Progenitor cell of endocrine pancreas (in vitro differentiated cells): Measurements from ENCODE around the gene FOXC2. TPM values are rescaled to one million over a fixed set of nuclear protein-coding genes. Genes with fewer than 3 reads are reported as not detected.
A peak's percentile ranks its signal among the peaks of the same experiment; 100 is the strongest.

ENCODE experiments used
- DNase-seq: peaks from one replicate; pipeline ENCODE4 v3.0.0; 2021; ENCODE audit warnings: low spot score; ENCODE audit not compliant: unreplicated experiment
- H3K27ac Mint-ChIP-seq: 2 replicates; pipeline ENCODE4 v1.8.0; 2021; ENCODE audit warnings: mild to moderate bottlenecking, moderate library complexity, mixed read lengths
- H3K27me3 Mint-ChIP-seq: 2 replicates; pipeline ENCODE4 v1.8.0; 2021; ENCODE audit warnings: mixed read lengths
- H3K36me3 Mint-ChIP-seq: 2 replicates; pipeline ENCODE4 v1.8.0; 2022; ENCODE audit warnings: mixed read lengths; ENCODE audit not compliant: insufficient read depth
- H3K4me1 Mint-ChIP-seq: 2 replicates; pipeline ENCODE4 v1.8.0; 2021; ENCODE audit warnings: low read depth, mixed read lengths
- H3K4me3 Mint-ChIP-seq: 2 replicates; pipeline ENCODE4 v1.8.0; 2021; ENCODE audit warnings: low read depth, mild to moderate bottlenecking, moderate library complexity, mixed read lengths
- H3K9me3 Mint-ChIP-seq: 2 replicates; pipeline ENCODE4 v1.8.0; 2021; ENCODE audit warnings: low read depth, mixed read lengths
- total RNA-seq: library from RNA; stranded (reverse); gene quantifications from 2 replicates; pipeline ENCODE4 v1.2.1, GENCODE V29; 2021
- TF ChIP-seq, protein P1 (sequence below): fragments of 200-600 bp; sonication (generic); IDR thresholded peaks from one replicate; pipeline ENCODE4 v1.5.0; 2021; ENCODE audit warnings: antibody characterized with exemption, mild to moderate bottlenecking; ENCODE audit not compliant: unreplicated experiment

The FOXC2 gene
- total RNA-seq, 1 donor from 2014 or later, result not detected

DNA sequence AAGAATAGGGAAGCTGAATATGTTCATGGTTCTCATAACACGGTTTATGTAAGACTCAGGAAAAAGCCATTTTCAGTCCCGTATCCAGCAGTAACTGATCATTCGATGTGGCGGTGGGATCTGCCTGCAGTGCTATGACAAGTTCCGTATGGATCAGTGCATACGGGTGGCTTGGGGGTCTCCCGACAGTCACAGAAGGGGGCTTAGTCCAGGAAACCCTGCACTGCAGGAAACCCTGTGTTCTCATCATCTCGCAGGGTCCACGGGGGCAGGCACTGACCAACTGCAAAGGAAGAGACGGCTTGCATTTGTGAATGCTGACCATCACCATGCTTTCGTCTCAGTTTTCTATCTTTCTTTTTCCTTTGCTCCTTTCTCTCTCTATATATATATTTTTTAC is 19.3 kb upstream of the FOXC2 start:
- H3K27me3 Mint-ChIP-seq, result peaks cover 18% of the 10 kb centered on the region
- no peak overlapping the region for H3K4me3 Mint-ChIP-seq
- H3K36me3 Mint-ChIP-seq, result peaks cover 5% of the 10 kb centered on the region
- DNase-seq, result no peak
- H3K9me3 Mint-ChIP-seq, result no peaks in the 10 kb centered on the region
- TF ChIP-seq, protein P1, sequence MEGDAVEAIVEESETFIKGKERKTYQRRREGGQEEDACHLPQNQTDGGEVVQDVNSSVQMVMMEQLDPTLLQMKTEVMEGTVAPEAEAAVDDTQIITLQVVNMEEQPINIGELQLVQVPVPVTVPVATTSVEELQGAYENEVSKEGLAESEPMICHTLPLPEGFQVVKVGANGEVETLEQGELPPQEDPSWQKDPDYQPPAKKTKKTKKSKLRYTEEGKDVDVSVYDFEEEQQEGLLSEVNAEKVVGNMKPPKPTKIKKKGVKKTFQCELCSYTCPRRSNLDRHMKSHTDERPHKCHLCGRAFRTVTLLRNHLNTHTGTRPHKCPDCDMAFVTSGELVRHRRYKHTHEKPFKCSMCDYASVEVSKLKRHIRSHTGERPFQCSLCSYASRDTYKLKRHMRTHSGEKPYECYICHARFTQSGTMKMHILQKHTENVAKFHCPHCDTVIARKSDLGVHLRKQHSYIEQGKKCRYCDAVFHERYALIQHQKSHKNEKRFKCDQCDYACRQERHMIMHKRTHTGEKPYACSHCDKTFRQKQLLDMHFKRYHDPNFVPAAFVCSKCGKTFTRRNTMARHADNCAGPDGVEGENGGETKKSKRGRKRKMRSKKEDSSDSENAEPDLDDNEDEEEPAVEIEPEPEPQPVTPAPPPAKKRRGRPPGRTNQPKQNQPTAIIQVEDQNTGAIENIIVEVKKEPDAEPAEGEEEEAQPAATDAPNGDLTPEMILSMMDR, result no peak
- H3K27ac Mint-ChIP-seq, result no peak overlapping the region
- H3K4me1 Mint-ChIP-seq, result no peaks in the 10 kb centered on the region

DNA sequence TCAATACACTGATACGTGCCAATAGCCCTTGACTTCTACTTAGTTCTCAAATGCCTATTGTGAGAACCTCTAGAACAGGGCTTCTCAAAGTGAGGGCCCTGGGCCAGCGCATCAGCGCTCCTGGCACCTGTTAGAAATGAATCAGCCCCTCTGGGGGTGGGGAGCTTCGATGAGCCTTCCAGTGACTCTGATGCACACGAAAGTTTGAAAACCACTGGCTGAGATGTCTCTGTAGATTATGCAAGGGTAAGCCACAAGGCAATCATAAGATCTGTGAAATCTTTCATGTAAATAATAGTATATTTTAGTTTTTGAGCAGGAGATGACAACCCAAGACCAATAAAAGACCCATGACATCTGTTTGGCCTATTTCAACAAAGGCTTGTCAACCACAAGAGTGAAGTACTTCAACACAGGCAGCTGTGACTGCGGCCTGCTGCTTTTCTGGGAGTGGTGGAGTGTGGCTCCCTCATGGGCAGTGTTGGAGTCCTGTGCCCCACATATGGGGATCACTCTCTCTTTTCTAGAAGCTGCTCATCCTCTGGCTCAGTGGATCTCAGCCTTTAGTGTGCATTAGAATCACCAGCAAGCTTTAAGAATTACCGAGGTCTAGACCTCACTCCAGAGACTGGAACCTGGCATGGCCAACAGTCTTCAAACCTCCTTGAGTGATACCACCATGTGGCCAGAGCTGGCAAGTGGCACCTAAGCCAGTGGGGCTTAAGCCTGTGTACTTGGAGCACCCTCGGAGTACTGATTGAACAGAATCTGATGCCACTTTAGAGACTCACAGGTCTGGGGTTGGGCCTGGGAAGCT is 17.3 kb upstream of the FOXC2 start:
- peaks cover 3% of the 10 kb centered on the region for H3K4me1 Mint-ChIP-seq
- no peak overlapping the region for H3K27ac Mint-ChIP-seq
- no peak for DNase-seq
- no peak overlapping the region for H3K4me3 Mint-ChIP-seq
- no peaks in the 10 kb centered on the region for H3K9me3 Mint-ChIP-seq
- peaks cover 21% of the 10 kb centered on the region for H3K27me3 Mint-ChIP-seq
- TF ChIP-seq, protein P1, result no peak
- peaks cover 5% of the 10 kb centered on the region for H3K36me3 Mint-ChIP-seq

DNA sequence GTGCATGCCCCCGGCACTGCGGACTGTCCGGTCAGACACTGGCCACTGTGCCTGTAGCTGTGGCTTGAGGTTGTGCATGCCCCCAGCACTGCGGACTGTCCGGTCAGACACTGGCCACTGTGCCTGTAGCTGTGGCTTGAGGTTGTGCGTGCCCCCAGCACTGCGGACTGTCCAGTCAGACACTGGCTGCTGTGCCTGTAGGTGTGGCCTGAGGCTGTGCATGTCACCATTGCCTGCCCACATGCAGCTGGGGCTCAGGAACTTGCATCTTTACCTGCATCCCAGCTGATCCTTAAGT is 16.8 kb upstream of the FOXC2 start:
- TF ChIP-seq, protein P1, result no peak
- Mint-ChIP-seq H3K4me3 (no peak overlapping the region), H3K4me1 (peaks cover 3% of the 10 kb centered on the region), H3K9me3 (no peaks in the 10 kb centered on the region), H3K36me3 (peaks cover 3% of the 10 kb centered on the region), H3K27ac (no peak overlapping the region), H3K27me3 (peaks cover 21% of the 10 kb centered on the region)
- no peak for DNase-seq

DNA sequence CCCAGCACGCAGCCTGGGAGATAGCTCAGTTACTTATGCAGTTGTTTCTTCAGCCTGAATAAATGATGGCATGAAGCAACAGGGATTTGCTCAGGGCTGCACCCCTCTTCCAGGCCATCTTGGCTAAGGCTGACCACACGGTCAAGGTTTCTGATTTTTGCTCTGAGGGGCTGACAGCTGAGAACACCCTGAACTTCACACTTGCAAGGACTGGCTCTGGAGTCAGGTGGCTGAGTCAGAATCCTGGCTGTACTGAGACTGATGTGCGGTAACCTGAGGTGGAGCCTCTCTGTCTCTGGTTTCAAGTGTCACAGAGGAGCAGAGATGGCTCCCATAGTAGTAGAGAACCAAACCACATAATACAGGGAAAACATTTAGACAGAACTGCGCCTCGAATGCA is 16.3 kb upstream of the FOXC2 start:
- DNase-seq, result no peak
- peaks cover 3% of the 10 kb centered on the region for H3K4me1 Mint-ChIP-seq
- H3K27me3 Mint-ChIP-seq, result peaks cover 21% of the 10 kb centered on the region
- TF ChIP-seq, protein P1, result no peak
- no peaks in the 10 kb centered on the region for H3K36me3 Mint-ChIP-seq
- no peak overlapping the region for H3K27ac Mint-ChIP-seq
- no peaks in the 10 kb centered on the region for H3K9me3 Mint-ChIP-seq
- no peak overlapping the region for H3K4me3 Mint-ChIP-seq

DNA sequence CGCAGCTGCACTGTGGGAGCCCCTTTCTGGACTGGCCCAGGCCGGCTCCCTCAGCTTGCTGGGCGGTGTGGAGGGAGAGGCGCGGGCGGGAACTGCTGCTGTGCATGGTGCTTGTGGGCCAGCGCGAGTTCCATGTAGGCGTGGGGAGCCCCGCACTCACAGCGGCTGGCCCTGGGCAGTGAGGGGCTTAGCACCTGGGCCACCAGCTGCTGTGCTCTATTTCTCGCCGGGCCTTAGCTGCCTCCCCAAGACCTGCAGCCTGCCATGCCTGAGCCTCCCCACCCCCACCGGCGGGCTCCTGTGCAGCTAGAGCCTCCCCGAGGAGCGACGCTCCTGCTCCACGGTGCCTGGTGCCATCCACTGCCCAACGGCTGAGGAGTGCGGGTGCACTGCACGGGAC is 13.3 kb upstream of the FOXC2 start:
- Mint-ChIP-seq H3K9me3 (no peaks in the 10 kb centered on the region), H3K4me1 (peaks cover 3% of the 10 kb centered on the region), H3K36me3 (no peaks in the 10 kb centered on the region), H3K4me3 (peak overlapping the region; percentile 87), H3K27me3 (peaks cover 34% of the 10 kb centered on the region), H3K27ac (no peak overlapping the region)
- DNase-seq, result no peak
- TF ChIP-seq, protein P1, result no peak
